Body of pancreas (tissue), 4 donors: Measurements from ENCODE around the gene PVALEF.

ENCODE experiments used
- CTCF ChIP-seq, 7 experiments: fragments of 450-650 bp in 4 of 7; fragments of 200-600 bp in 3 of 7; sonication (generic) in 3 of 7; IDR thresholded peaks; one replicate each; pipeline ENCODE4 v1.5.1; 2016 to 2019; ENCODE audit warnings: antibody characterized with exemption in 7 of 7
- POLR2A ChIP-seq, 3 donors: fragments of 450-650 bp; IDR thresholded peaks; one replicate each; pipeline ENCODE4 v1.6.1; 2016; ENCODE audit warnings: antibody characterized with exemption in 3 of 3, mild to moderate bottlenecking in 2 of 3

GRCh38 chr17:81167194-81167524 is 1.9 kb downstream of the PVALEF start:
- TF ChIP-seq POLR2A (IDR thresholded peaks at IDR 0.05) (no peak), CTCF (IDR thresholded peaks at IDR 0.05) (no peak)
